ENCODE measurements around the gene FEM1B.

FEM1B gene

GRCh38 chr15:68326711-68327354 lies 49.3 kb downstream of the FEM1B start:
- no peak for DNase-seq (ENCODE audit: low read depth)

- DNase-seq (ENCODE audit: low read depth): no peak
These were observed 50.9 kb downstream of the FEM1B start for GRCh38 chr15:68328443-68328842.

GRCh38 chr15:68328964-68329363 lies 51.4 kb downstream of the FEM1B start:
- DNase-seq (ENCODE audit: low read depth): no peak

GRCh38 chr15:68330416-68330815 lies 52.9 kb downstream of the FEM1B start:
- no peak for DNase-seq (ENCODE audit: low read depth)

- DNase-seq (ENCODE audit: low read depth): no peak
These were observed 53.4 kb downstream of the FEM1B start for GRCh38 chr15:68330901-68331300.

- no peak for DNase-seq (ENCODE audit: low read depth)
These were observed 54.7 kb downstream of the FEM1B start for GRCh38 chr15:68332266-68332665.

GRCh38 chr15:68333775-68334470 lies 56.4 kb downstream of the FEM1B start:
- peak; percentile 35 for DNase-seq (ENCODE audit: low read depth)

- peak; percentile 40 for DNase-seq (ENCODE audit: low read depth)
These were observed 57.1 kb downstream of the FEM1B start for GRCh38 chr15:68334661-68335124.

GRCh38 chr15:68335251-68335650 lies 57.7 kb downstream of the FEM1B start:
- no peak for DNase-seq (ENCODE audit: low read depth)

GRCh38 chr15:68335655-68336054 lies 58.1 kb downstream of the FEM1B start:
- no peak for DNase-seq (ENCODE audit: low read depth)

GRCh38 chr15:68336516-68336915 lies 59.0 kb downstream of the FEM1B start:
- no peak for DNase-seq (ENCODE audit: low read depth)

GRCh38 chr15:68337826-68338225 lies 60.3 kb downstream of the FEM1B start:
- no peak for DNase-seq (ENCODE audit: low read depth)

- DNase-seq (ENCODE audit: low read depth): no peak
These were observed 61.9 kb downstream of the FEM1B start for GRCh38 chr15:68339481-68339880.

GRCh38 chr15:68340726-68341671 lies 63.5 kb downstream of the FEM1B start:
- peak; percentile 23 for DNase-seq (ENCODE audit: low read depth)

- no peak for DNase-seq (ENCODE audit: low read depth)
These were observed 64.5 kb downstream of the FEM1B start for GRCh38 chr15:68341760-68342725.

GRCh38 chr15:68343579-68344225 lies 66.2 kb downstream of the FEM1B start:
- DNase-seq (ENCODE audit: low read depth): no peak

GRCh38 chr15:68344600-68344999 lies 67.1 kb downstream of the FEM1B start:
- no peak for DNase-seq (ENCODE audit: low read depth)
